ENCODE data around the gene RFNG.

GRCh38 chr17:82004517-82005455 lies 46.8 kb downstream of the RFNG start:
- TF ChIP-seq CTCF (IDR thresholded peaks at IDR 0.05) (no peak), ZFX (IDR thresholded peaks at IDR 0.05; ENCODE audit: borderline replicate concordance) (no peak)
